IMR-90 (cell line): Measurements from ENCODE around the gene PTK7. TPM values are rescaled to one million over a fixed set of nuclear protein-coding genes. Genes with fewer than 3 reads are reported as not detected.

ENCODE experiments used
- ATAC-seq: fragments of 200-7000 bp; cut with Tn5 transposase; 2 replicates; pipeline ENCODE4 v1.9.1; 2020; ENCODE audit warnings: low read depth, mild to moderate bottlenecking, moderate library complexity
- BruUV-seq: library from RNA; stranded (reverse); fragments of 400-500 nt; replicated peaks from 2 replicates; lab custom pipeline; 2021; lab: Mats Ljungman, UMichigan
- CTCF ChIA-PET: fragments of 300-600 bp; formaldehyde crosslinking; extraction: SDS; loops from one replicate; lab custom pipeline; 2021; ENCODE audit warnings: antibody characterized with exemption; lab: Yijun Ruan, JAX
- POLR2A ChIA-PET: fragments of 300-600 bp; sonication (Branson Sonifier 250); formaldehyde crosslinking; loops from one replicate; lab custom pipeline; 2022; ENCODE audit warnings: antibody characterized with exemption; ENCODE audit not compliant: unreplicated experiment; lab: Charles Lee
- DNase-seq: peaks from one replicate; pipeline ENCODE4 v3.0.0; 2013
- H2AFZ ChIP-seq: replicated peaks from 2 replicates; pipeline ENCODE3; 2013; ENCODE audit warnings: low read length, mild to moderate bottlenecking; ENCODE audit not compliant: poor library complexity
- H2AK5ac ChIP-seq: 2 replicates; pipeline ENCODE4 v1.6.1; 2013; ENCODE audit warnings: low read depth, low read length, inconsistent platforms
- H2AK9ac ChIP-seq: replicated peaks from 2 replicates; pipeline ENCODE3; 2013; ENCODE audit warnings: mild to moderate bottlenecking, low read depth, low read length, moderate library complexity; ENCODE audit not compliant: poor library complexity
- H2BK120ac ChIP-seq: 2 replicates; pipeline ENCODE4 v1.6.1; 2013; ENCODE audit warnings: low read depth, low read length, inconsistent platforms
- H2BK15ac ChIP-seq: 3 replicates; pipeline ENCODE4 v1.6.1; 2013; ENCODE audit warnings: low read depth, low read length, inconsistent platforms
- H2BK20ac ChIP-seq: 2 replicates; pipeline ENCODE4 v1.6.1; 2013; ENCODE audit warnings: low read depth, mild to moderate bottlenecking, inconsistent platforms, low read length, moderate library complexity
- H2BK5ac ChIP-seq: 2 replicates; pipeline ENCODE4 v1.6.1; 2013; ENCODE audit warnings: mild to moderate bottlenecking, low read depth, low read length, inconsistent platforms; ENCODE audit not compliant: poor library complexity, severe bottlenecking
- H3K14ac ChIP-seq: replicated peaks from 2 replicates; pipeline ENCODE4 v1.6.1; 2013; ENCODE audit warnings: low read depth, low read length, inconsistent platforms
- H3K18ac ChIP-seq: 2 replicates; pipeline ENCODE4 v1.6.1; 2013; ENCODE audit warnings: low read depth, low read length, control low read depth
- H3K23ac ChIP-seq: 2 replicates; pipeline ENCODE4 v1.6.1; 2013; ENCODE audit warnings: low read depth, low read length, inconsistent platforms
- H3K27ac ChIP-seq: 2 replicates; pipeline ENCODE4 v1.5.1; 2013; ENCODE audit warnings: mild to moderate bottlenecking, control low read depth, low read length; ENCODE audit not compliant: insufficient read depth
- H3K27me3 ChIP-seq: 2 replicates; pipeline ENCODE4 v1.6.1; 2013; ENCODE audit warnings: low read length; ENCODE audit not compliant: control insufficient read depth, insufficient read depth
- H3K36me3 ChIP-seq: 2 replicates; pipeline ENCODE4 v1.6.1; 2013; ENCODE audit warnings: low read length, mixed read lengths; ENCODE audit not compliant: control insufficient read depth, insufficient read depth
- H3K4ac ChIP-seq: 2 replicates; pipeline ENCODE4 v1.6.1; 2013; ENCODE audit warnings: low read depth, low read length, inconsistent platforms
- H3K4me1 ChIP-seq: 2 replicates; pipeline ENCODE4 v1.6.1; 2013; ENCODE audit warnings: low read length, mixed read lengths; ENCODE audit not compliant: control insufficient read depth, insufficient read depth
- H3K4me2 ChIP-seq: 2 replicates; pipeline ENCODE4 v1.6.1; 2013; ENCODE audit warnings: low read depth, mild to moderate bottlenecking, control low read depth, low read length, moderate library complexity
- H3K4me3 ChIP-seq: 2 replicates; pipeline ENCODE4 v1.5.1; 2013; ENCODE audit warnings: low read depth, mild to moderate bottlenecking, control low read depth, low read length, moderate library complexity; ENCODE audit not compliant: insufficient read depth
- H3K56ac ChIP-seq: 2 replicates; pipeline ENCODE4 v1.6.1; 2013; ENCODE audit warnings: low read length, inconsistent platforms; ENCODE audit not compliant: insufficient read depth; ENCODE audit errors: extremely low read depth
- H3K79me1 ChIP-seq, 2 experiments: 2 replicates each; pipeline ENCODE4 v1.6.1; 2013; ENCODE audit warnings: low read length in 2 of 2, inconsistent platforms in 1 of 2, low read depth in 1 of 2
- H3K9ac ChIP-seq: 2 replicates; pipeline ENCODE4 v1.6.1; 2013; ENCODE audit warnings: low read depth, low read length, control low read depth
- H3K9me1 ChIP-seq: 2 replicates; pipeline ENCODE4 v1.6.1; 2013; ENCODE audit warnings: low read length, inconsistent platforms; ENCODE audit not compliant: insufficient read depth
- H3K9me3 ChIP-seq: 2 replicates; pipeline ENCODE4 v1.6.1; 2013; ENCODE audit warnings: low read length; ENCODE audit not compliant: control insufficient read depth, insufficient read depth
- H4K20me1 ChIP-seq: 2 replicates; pipeline ENCODE4 v1.6.1; 2013; ENCODE audit warnings: low read length, inconsistent platforms; ENCODE audit not compliant: insufficient read depth
- H4K5ac ChIP-seq: 2 replicates; pipeline ENCODE4 v1.6.1; 2013; ENCODE audit warnings: mild to moderate bottlenecking, low read depth, low read length, control low read depth
- H4K8ac ChIP-seq, 2 experiments: 2 replicates each; pipeline ENCODE4 v1.6.1; 2013; ENCODE audit warnings: low read depth in 2 of 2, low read length in 2 of 2, control low read depth in 1 of 2, inconsistent platforms in 1 of 2
- H4K91ac ChIP-seq: 2 replicates; pipeline ENCODE4 v1.6.1; 2013; ENCODE audit warnings: low read depth, low read length, inconsistent platforms; ENCODE audit not compliant: insufficient read depth
- BHLHE40 ChIP-seq: fragments of 150-350 bp; IDR thresholded peaks from 2 replicates; pipeline ENCODE4 v1.6.1; 2016; ENCODE audit warnings: mild to moderate bottlenecking, low read depth, low read length
- CEBPB ChIP-seq: IDR thresholded peaks from 2 replicates; pipeline ENCODE4 v1.6.1; 2012; ENCODE audit warnings: low read depth, low read length, improper control_type of control experiment
- CHD1 ChIP-seq: IDR thresholded peaks from 2 replicates; pipeline ENCODE4 v1.6.1; 2012; ENCODE audit warnings: low read depth, low read length, improper control_type of control experiment
- FOS ChIP-seq: fragments of 150-350 bp; IDR thresholded peaks from 2 replicates; pipeline ENCODE4 v1.6.1; 2016; ENCODE audit warnings: low read depth, low read length
- MAFK ChIP-seq: IDR thresholded peaks from 2 replicates; pipeline ENCODE4 v1.6.1; 2012; ENCODE audit warnings: low read depth, low read length, improper control_type of control experiment
- MAZ ChIP-seq: IDR thresholded peaks from 2 replicates; pipeline ENCODE4 v1.6.1; 2012; ENCODE audit warnings: low read depth, mild to moderate bottlenecking, low read length, improper control_type of control experiment, moderate library complexity, borderline replicate concordance
- MXI1 ChIP-seq: IDR thresholded peaks from 2 replicates; pipeline ENCODE4 v1.6.1; 2012; ENCODE audit warnings: low read depth, mild to moderate bottlenecking, low read length, moderate library complexity, borderline replicate concordance
- NFE2L2 ChIP-seq: fragments of 150-350 bp; IDR thresholded peaks from 2 replicates; pipeline ENCODE4 v1.6.1; 2016; ENCODE audit warnings: low read depth, mild to moderate bottlenecking, low read length
- POLR2A ChIP-seq: IDR thresholded peaks from 2 replicates; pipeline ENCODE4 v1.6.1; 2012; ENCODE audit warnings: mild to moderate bottlenecking, low read depth, low read length
- RAD21 ChIP-seq: IDR thresholded peaks from 2 replicates; pipeline ENCODE4 v1.6.1; 2012; ENCODE audit warnings: low read length, improper control_type of control experiment
- RCOR1 ChIP-seq: IDR thresholded peaks from 2 replicates; pipeline ENCODE4 v1.6.1; 2012; ENCODE audit warnings: mild to moderate bottlenecking, low read length, improper control_type of control experiment; ENCODE audit not compliant: insufficient replicate concordance
- RFX5 ChIP-seq: IDR thresholded peaks from 2 replicates; pipeline ENCODE4 v1.8.0; 2012; ENCODE audit warnings: low read depth, mild to moderate bottlenecking, low read length, moderate library complexity
- SMC3 ChIP-seq: fragments of 150-350 bp; IDR thresholded peaks from 2 replicates; pipeline ENCODE4 v1.6.1; 2016; ENCODE audit warnings: low read depth, mild to moderate bottlenecking, antibody characterized with exemption, low read length, moderate library complexity
- WGBS, 2 experiments: methylation state at CpG; one replicate each; pipeline versions ENCODE4 v1.1.5 to v1.1.7; 2013; ENCODE audit warnings: missing lambda C conversion rate in 2 of 2; ENCODE audit not compliant: insufficient read length in 1 of 2; ENCODE audit errors: extremely low coverage in 2 of 2; 5-methylcytosine and 5-hydroxymethylcytosine counted together
- dilution Hi-C: fragments of 300-500 bp; cut with HindIII; formaldehyde crosslinking; loops from one replicate; pipeline ENCODE4 v1.14.3; 2018; ENCODE audit warnings: low sequenced_read_pairs; ENCODE audit not compliant: unreplicated experiment
- in situ Hi-C: fragments of 300-500 bp; cut with MboI; formaldehyde crosslinking; loops from 3 replicates; pipeline ENCODE4 v1.14.3; 2019; ENCODE audit warnings: low sequenced_read_pairs, inconsistent platforms, mixed read lengths
- intact Hi-C: fragments of 100-400 bp; cut with micrococcal nuclease; formaldehyde crosslinking; loops from 2 replicates; pipeline ENCODE4 v1.10.0; 2022
- polyA plus RNA-seq, 3 experiments: library from polyadenylated mRNA; depleted of rRNA; stranded (reverse); fragments of >200 nt; gene quantifications; 2 replicates each; pipeline ENCODE4 v1.2.3, GENCODE V29; 2012; ENCODE audit warnings: low replicate concordance in 1 of 3
- total RNA-seq: library from RNA; depleted of rRNA; stranded (reverse); fragments of >200 nt; gene quantifications from 2 replicates; pipeline ENCODE4 v1.2.3, GENCODE V29; 2012
- TF ChIP-seq, protein P1 (sequence below): conservative IDR thresholded peaks from 2 replicates; pipeline ENCODE4 v1.5.1; 2012; ENCODE audit warnings: mild to moderate bottlenecking, low read depth, low read length, improper control_type of control experiment
- TF ChIP-seq, protein P2 (sequence below): fragments of 150-350 bp; IDR thresholded peaks from 2 replicates; pipeline ENCODE4 v1.6.1; 2016; ENCODE audit warnings: low read depth, mild to moderate bottlenecking, low read length, moderate library complexity, borderline replicate concordance
- TF ChIP-seq, protein P3 (sequence below): fragments of 150-350 bp; IDR thresholded peaks from 2 replicates; pipeline ENCODE4 v1.6.1; 2017; ENCODE audit warnings: mild to moderate bottlenecking, antibody characterized with exemption, low read length, low read depth

The PTK7 gene
- total and polyA plus RNA-seq, 2 of the 4 experiments (the other 2 are of a cell fraction): 47.1 to 142 TPM

DNA sequence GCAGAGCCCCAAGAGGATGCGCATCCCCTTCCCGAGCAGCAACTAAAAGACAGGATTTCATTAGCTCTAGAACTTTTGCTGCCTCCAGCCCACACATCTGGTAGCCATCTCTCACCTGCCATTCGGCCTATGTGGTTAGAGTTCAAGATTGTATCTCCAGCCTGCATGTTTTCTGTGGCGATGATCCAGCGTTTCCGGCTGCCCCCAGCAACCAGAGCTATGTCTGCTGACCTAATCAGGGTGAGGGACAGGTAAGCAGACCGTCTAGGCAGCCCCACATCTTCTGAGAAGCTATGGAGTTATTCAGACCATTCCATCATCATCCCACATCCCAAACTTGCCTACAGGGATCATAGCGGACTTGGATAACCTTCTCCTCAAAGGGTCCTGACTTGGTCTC, 20.1 kb upstream of the PTK7 start:
- H3K4me1 ChIP-seq: peaks cover 25% of the 10 kb centered on the region
- TF ChIP-seq, protein P1, sequence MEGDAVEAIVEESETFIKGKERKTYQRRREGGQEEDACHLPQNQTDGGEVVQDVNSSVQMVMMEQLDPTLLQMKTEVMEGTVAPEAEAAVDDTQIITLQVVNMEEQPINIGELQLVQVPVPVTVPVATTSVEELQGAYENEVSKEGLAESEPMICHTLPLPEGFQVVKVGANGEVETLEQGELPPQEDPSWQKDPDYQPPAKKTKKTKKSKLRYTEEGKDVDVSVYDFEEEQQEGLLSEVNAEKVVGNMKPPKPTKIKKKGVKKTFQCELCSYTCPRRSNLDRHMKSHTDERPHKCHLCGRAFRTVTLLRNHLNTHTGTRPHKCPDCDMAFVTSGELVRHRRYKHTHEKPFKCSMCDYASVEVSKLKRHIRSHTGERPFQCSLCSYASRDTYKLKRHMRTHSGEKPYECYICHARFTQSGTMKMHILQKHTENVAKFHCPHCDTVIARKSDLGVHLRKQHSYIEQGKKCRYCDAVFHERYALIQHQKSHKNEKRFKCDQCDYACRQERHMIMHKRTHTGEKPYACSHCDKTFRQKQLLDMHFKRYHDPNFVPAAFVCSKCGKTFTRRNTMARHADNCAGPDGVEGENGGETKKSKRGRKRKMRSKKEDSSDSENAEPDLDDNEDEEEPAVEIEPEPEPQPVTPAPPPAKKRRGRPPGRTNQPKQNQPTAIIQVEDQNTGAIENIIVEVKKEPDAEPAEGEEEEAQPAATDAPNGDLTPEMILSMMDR: no peak
- TF ChIP-seq SMC3 (no peak), RFX5 (no peak), CHD1 (no peak), MAZ (no peak), RCOR1 (no peak), MAFK (no peak), MXI1 (no peak), BHLHE40 (no peak), POLR2A (no peak), CEBPB (no peak), NFE2L2 (no peak), RAD21 (no peak), FOS (no peak)
- TF ChIP-seq, protein P2, sequence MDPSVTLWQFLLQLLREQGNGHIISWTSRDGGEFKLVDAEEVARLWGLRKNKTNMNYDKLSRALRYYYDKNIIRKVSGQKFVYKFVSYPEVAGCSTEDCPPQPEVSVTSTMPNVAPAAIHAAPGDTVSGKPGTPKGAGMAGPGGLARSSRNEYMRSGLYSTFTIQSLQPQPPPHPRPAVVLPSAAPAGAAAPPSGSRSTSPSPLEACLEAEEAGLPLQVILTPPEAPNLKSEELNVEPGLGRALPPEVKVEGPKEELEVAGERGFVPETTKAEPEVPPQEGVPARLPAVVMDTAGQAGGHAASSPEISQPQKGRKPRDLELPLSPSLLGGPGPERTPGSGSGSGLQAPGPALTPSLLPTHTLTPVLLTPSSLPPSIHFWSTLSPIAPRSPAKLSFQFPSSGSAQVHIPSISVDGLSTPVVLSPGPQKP: no peak
- TF ChIP-seq, protein P3, sequence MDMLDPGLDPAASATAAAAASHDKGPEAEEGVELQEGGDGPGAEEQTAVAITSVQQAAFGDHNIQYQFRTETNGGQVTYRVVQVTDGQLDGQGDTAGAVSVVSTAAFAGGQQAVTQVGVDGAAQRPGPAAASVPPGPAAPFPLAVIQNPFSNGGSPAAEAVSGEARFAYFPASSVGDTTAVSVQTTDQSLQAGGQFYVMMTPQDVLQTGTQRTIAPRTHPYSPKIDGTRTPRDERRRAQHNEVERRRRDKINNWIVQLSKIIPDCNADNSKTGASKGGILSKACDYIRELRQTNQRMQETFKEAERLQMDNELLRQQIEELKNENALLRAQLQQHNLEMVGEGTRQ: no peak
- no peak for ATAC-seq
- no peak overlapping the region for H2BK5ac ChIP-seq
- no peaks in the 10 kb centered on the region for H3K27me3 ChIP-seq
- no peak overlapping the region for H3K4me2 ChIP-seq
- peaks cover 23% of the 10 kb centered on the region for H3K9me1 ChIP-seq
- peaks cover 24% of the 10 kb centered on the region for H3K36me3 ChIP-seq
- H3K27ac ChIP-seq: no peak overlapping the region
- H3K18ac ChIP-seq: no peak overlapping the region
- intact Hi-C loops (no loop called here), dilution Hi-C loops (no loop called here), in situ Hi-C loops (no loop called here)
- no peak overlapping the region for H4K8ac ChIP-seq
- no peak overlapping the region for H4K91ac ChIP-seq
- H3K9ac ChIP-seq: no peak overlapping the region
- H3K23ac ChIP-seq: no peak overlapping the region
- no peak overlapping the region for H2BK120ac ChIP-seq
- no peak overlapping the region for H4K5ac ChIP-seq
- H2AFZ ChIP-seq: no peak overlapping the region
- H3K4ac ChIP-seq: no peak overlapping the region
- H3K4me3 ChIP-seq: no peak overlapping the region
- peaks cover 32 to 64% of the 10 kb centered on the region in 2 experiments for H3K79me1 ChIP-seq
- no peak overlapping the region for H3K56ac ChIP-seq
- H4K20me1 ChIP-seq: no peaks in the 10 kb centered on the region
- no TSS peak for BruUV-seq
- no peak overlapping the region for H2AK9ac ChIP-seq
- WGBS, 2 experiments: no CpG with 5 or more reads among the region's 8 CpGs
- CTCF ChIA-PET: interaction anchor here (0.6 kb wide), 1 partner anchor 534 kb away, joined by 3 read pairs; no protein-coding TSS in a partner anchor
- POLR2A ChIA-PET: no interaction called here
- H3K14ac ChIP-seq: no peak overlapping the region
- no peak for DNase-seq
- H3K9me3 ChIP-seq: no peaks in the 10 kb centered on the region
- H2AK5ac ChIP-seq: no peak overlapping the region
- H2BK15ac ChIP-seq: no peak overlapping the region
- no peak overlapping the region for H2BK20ac ChIP-seq
